ENCODE results near the gene TMEM175.
"Not testable (repeated sequence)": the region's sequence is repeated elsewhere in the genome, so short reads cannot be mapped to it uniquely, and the experiment has no call there.

TMEM175 gene

GRCh38 chr4:972651-973424 lies 40.6 kb downstream of the TMEM175 start:
- DNase-seq: no peak

- DNase-seq: peak; percentile 93
Observed at GRCh38 chr4:973431-974397, 41.5 kb downstream of the TMEM175 start, which contains the start of gene DGKQ. TSS of gene DGKQ (minus strand) at chr4:973569. CDS start at chr4:973482, 87 bp downstream.

GRCh38 chr4:974668-975067 lies 42.4 kb downstream of the TMEM175 start:
- no peak for DNase-seq

DNA sequence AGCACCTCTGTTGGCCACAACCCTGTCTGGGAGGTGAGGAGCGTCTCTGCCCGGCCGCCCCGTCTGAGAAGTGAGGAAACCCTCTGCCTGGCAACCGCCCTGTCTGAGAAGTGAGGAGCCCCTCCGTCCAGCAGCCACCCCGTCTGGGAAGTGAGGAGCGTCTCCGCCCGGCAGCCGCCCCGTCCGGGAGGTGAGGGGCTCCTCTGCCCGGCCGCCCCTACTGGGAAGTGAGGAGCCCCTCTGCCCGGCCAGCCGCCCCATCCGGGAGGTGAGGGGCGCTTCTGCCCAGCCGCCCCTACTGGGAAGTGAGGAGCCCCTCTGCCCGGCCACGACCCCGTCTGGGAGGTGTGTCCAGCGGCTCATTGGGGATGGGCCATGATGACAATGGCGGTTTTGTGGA lies 43.8 kb downstream of the TMEM175 start:
- DNase-seq: not testable (repeated sequence)

DNA sequence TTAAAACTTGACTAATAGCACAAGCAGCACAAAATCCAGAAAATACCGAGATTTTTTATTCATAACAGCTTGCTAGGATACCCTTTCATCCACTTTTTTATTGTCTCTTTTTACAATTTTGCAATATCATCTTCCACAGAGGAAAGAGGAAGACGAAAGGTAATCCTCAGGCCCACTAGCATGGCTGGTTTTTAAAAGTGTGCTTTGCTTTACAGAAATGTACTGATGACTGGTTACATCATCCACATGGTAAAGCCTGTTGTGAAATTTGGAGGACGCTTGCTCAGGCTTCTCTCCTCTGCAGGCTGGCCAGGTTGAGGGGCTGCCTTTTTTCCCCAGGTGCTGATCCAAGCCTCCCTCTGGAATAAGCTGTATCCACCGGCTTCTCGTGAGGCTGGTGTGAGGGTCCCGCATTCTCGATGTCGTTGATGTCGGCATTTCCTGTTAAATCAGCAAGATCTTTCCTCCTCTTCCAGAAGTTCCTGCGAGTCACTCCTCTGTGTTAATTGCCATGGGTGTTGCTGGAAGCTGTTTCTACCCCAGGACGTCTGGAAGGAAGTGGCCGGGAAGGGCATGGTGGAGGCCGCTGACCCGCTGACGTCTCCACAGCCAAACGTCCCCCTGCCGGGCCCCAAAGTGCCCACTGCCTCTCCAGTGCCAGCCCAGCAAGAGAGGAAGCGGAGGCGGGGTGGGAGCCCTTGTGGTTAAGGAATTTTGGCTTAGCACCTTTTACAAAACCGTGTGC lies 46.9 kb downstream of the TMEM175 start:
- no peak for DNase-seq

DNA sequence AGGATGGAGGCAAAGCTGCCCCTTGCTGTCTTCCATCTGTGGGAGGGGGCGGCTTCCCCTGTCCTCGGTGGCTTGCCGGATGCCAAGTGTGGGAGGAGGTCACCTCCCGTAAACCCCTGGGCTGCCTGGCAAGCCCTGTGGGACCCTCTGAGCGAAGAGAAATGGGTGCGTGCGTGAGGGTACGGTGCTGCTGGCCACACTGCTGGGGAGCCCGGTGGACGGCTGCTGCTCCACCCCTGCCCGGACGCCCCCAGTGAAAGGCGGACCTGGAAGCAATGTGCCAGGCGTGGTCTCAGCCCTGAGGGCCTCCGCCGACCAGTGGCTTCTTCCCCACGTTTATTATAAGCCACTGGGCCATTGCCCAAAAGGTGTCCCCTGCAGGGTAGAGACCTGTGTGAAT lies 50.0 kb downstream of the TMEM175 start:
- DNase-seq: no peak

GRCh38 chr4:982814-983213 lies 50.6 kb downstream of the TMEM175 start:
- DNase-seq: no peak

DNA sequence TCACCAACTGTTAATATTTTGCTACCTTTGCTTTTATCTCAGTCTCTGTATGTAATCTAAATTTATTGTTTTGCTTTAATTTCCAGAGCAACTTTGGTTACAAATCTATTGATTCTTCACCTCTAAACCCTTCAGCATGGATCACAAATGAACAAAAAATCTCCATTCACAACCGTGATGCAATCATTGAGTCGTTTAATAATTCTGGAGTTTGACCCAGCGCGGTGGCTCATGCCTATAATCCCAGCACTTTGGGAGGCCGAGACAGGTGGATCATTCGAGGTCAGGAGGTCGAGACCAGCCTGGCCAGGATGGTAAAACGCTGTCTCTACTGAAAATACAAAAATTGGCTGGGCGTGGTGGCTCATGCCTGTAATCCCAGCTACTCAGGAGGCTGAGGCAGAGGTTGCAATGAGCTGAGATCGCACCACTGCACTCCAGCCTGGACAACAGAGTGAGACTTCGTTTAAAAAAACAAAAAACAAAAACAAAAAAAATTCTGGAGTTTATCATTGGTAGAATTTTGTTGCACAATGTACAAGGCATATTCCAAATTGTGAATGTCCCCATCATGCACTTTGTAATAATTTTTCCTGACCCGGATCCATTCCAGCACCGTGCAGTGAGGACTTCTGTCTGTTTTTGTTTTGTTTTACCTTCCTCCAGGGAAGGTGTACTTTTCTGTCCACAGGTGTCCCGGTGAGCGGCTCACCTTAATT lies 52.2 kb downstream of the TMEM175 start:
- no peak for DNase-seq

- no peak for DNase-seq
Observed at GRCh38 chr4:985123-985830, 53.0 kb downstream of the TMEM175 start.

DNA sequence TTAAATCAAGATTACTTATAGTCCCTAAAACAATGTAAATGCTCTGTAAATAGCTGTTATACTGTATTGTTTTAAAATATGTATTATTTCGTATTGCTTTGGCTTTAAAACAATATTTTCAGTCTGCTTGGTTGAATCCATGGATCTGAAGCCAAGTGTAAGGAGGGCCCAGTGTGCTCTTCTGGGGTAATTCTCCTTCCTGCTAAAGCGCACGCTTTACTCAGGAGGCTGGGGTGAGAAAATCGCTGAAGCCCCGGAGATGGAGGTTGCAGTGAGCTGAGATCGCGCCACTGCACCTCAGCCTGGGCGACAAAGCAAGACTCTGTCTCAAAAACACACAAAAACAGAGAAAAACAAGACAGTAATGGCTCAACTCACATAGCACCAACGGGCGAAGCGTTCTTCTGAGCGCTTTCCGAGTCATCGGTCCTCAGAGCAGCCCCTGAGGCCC lies 54.2 kb downstream of the TMEM175 start:
- no peak for DNase-seq

DNA sequence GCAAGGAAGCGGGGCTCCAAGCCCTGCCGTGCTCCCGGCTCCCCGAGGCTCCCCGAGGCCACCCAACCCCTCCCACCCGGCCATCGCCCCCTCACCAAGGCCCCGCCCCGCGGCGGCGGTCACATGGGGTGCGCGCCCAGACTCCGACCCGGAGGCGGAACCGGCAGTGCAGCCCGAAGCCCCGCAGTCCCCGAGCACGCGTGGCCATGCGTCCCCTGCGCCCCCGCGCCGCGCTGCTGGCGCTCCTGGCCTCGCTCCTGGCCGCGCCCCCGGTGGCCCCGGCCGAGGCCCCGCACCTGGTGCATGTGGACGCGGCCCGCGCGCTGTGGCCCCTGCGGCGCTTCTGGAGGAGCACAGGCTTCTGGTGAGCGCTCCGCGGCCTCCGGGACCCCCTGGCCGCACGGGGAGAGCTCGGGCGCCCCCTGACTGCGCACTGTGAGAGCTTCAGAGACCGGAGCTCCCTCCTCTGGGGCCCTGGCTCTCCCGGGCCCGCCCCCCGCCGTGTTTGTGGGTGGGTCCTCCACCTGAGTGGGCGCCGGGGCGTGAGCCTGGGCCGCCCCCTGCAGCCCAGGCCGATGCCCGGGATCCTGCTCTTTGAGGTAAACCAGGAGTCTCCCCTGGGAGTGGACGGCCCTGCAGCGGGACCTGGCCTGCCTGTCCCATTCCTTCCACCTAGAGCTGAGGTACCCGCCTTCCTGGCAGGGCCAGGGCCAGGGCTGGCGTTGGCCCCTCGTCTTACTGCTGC lies 54.8 kb downstream of the TMEM175 start, which contains the start of gene IDUA:
TSS of gene IDUA (plus strand) at position 166 of the 745 bp plus-strand sequence. CDS start at position 207, 41 bp downstream.
- DNase-seq: peak; percentile 85

- DNase-seq: no peak
Observed at GRCh38 chr4:987624-988513, 55.6 kb downstream of the TMEM175 start.

DNA sequence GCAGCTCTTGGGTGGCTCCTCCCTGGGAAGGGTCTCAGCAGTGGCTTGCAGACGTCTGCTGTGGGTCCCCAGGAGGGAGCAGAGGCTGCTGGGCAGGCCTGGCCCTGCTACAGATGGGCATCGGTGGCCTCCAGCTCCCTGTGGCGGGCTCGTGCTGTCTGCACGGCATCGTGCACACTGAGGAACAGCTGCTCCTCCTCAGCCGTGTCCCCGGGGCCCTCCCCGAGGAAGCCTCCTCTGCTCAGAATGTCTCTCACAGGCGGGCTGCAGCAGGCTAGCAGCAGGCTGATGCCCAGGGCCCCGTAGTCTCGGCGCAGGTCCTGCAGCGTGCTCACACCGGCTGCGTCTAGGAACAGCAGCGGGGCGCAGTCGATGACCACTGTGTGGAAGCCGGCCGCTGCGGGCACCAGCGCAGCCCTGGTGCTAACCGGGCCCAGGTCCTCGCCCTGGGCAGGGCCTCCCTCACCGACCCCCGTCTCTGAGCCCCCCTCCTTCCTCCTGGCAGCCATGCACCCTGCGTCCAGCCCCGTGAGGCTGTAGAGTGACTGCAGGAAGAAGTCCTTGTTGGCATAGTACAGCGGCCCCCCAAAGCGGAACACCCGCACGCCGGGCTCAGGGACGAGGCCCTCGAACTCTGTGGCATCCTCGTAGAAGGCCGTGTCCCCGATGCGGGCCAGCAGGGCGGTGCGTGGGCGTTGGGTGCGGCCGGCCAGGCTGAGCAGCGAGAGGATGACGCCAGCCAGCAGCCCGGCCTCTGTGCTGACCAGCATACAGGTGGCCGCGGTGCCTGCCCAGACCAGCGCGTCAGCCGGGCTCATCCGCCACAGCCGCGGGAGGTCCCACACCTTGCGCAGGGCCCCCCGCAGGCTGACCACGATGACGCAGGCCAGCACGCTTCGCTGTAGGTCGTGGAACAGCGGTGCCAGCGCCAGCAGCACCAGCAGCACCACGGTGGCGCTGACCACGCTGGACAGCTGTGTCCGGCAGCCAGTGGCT lies 56.8 kb downstream of the TMEM175 start:
- peak; percentile 46 for DNase-seq

DNA sequence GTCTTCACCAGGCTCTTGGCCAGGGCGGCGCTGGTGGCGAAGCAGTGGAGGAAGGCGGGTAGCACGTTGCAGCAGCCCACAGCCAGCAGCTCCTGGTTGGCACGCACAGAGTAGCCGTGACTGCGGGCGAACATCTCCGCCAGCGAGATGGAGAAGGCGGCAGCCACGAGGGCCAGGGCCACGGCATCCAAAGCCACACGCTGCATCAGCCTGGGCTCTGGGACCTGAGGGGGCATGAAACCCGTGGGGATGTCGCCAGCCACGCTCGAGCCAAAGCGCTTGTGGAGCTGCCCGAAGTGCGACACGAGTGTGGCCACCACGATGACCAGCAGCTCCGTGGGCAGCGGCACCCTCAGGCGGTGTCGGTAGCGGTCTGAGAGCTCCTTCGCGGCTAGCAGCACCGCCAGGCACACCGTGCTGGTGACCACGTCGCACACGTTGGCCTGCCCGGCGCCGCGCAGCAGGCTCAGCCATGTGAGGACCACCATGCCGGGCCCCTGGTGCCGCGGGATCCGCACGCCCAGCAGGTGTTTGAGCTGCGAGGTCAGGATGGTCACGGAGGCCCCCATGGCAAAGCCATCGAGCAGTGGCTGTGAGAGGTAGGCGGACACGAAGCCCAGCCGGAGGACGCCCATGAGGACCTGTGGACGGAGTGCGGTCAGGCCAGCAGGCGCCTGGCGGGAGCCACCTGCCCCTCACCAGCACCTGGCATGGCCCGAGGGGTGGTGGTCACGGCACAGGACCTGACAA lies 57.6 kb downstream of the TMEM175 start:
- peak; percentile 23 for DNase-seq

DNA sequence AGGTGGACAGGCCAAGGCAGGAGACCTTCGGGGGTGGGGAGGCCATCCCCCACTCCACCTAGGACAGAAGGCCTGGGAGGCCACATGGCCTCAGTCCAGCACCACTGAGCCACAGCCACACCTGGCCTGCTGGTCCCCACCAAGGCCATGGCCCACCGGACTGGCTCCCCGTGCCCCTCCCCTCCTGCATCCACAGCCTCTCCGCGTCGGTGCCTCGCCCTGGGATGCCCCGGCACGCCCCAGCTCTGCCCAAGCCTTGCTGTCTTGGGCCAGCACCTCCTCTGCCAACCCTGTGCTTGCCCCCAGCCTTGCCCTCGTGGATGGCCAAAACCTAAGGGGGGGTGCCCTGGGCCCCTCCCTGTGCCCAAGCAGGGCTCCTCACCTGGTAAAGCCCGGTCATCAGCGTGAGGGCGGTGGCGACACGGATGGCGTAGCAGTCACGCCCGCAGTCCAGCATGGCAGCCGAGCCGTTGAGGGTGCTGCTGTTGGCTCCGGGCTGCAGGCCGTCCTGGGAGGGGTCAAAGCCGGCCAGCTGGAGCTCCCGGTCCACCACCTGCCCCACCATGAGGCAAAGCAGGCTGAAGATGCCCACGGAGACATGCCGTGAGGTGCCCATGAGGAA lies 58.6 kb downstream of the TMEM175 start:
- no peak for DNase-seq

DNA sequence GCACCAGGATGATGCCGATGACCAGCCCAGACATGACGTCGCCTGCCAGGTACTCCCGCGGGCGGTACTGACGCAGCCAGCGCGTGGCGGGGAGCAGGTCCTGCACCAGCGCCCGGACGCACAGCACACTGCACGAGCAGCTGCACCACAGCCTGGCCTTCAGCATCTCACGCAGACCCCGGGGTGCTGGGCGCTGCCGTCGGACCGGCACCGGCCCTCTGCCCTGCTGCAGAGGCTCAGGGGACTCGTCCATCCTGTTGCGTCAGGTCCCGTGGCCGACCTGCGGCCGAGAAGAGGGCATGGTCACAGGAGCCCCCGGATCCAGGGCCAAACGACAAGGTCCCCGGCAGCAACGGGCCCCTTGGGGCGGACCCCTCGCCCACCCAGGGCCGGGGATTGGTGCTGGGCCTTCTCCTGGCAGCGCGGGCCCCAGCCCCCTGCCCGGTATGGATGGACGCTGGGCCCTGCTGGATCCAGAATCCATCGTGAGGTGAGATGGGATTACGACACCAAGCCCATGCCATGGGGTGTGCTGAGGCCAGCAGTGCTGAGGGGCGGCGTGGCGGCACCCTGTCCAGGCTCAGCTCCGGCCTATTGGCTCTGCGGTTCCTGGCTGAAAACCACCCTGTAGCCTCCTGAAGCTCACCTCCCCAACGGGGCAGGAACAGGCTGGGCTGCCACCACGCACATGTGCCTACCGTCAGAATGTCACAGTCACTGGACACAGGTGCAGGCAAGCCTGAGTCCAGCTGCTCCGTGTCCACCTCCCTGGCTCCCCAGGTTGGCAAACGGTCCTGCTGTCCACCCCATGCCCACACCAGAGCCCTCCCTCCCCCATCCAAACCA lies 59.4 kb downstream of the TMEM175 start:
- DNase-seq: no peak

Data from left hindlimb (tissue), 1 donor.